ENCODE results near the gene GPD1L.

- no peak for TF ChIP-seq CTCF (conservative IDR thresholded peaks at IDR 0.05 in 1 of 2, IDR thresholded peaks at IDR 0.05 in 1 of 2; ENCODE audit: extremely low read depth in 1 of 2, insufficient read depth in 1 of 2, low read depth in 1 of 2, low read length in 2 of 2)
- no peak for TF ChIP-seq EZH2 (IDR thresholded peaks at IDR 0.05; ENCODE audit: borderline replicate concordance, low read length)
Measured at GRCh38 chr3:32202496-32202895, 96.1 kb downstream of the GPD1L start.

Measured in mammary epithelial cell (primary cell).